GM21381 (cell line): ENCODE results near the gene MEGF8.

ENCODE experiments used
- ATAC-seq: cut with Tn5 transposase; IDR thresholded peaks from one replicate; pipeline ENCODE4 v1.9.1; 2021; ENCODE audit warnings: mild to moderate bottlenecking, moderate library complexity; ENCODE audit not compliant: unreplicated experiment

The MEGF8 gene

GRCh38 chr19:42303101-42303464, 22.4 kb upstream of the MEGF8 start:
- no peak for ATAC-seq

- no peak for ATAC-seq
Measured at GRCh38 chr19:42303876-42304275, 21.6 kb upstream of the MEGF8 start.

GRCh38 chr19:42306646-42307045, 18.8 kb upstream of the MEGF8 start:
- no peak for ATAC-seq

GRCh38 chr19:42309686-42310085, 15.7 kb upstream of the MEGF8 start:
- no peak for ATAC-seq

- ATAC-seq: no peak
Measured at GRCh38 chr19:42311657-42312056, 13.8 kb upstream of the MEGF8 start.

- no peak for ATAC-seq
Measured at GRCh38 chr19:42312370-42312769, 13.1 kb upstream of the MEGF8 start.

GRCh38 chr19:42313096-42313839, 12.2 kb upstream of the MEGF8 start, which contains the start of gene TMEM145:
Gene TMEM145, plus strand, starts transcription at chr19:42313309. Its CDS starts 68 bp downstream, at chr19:42313377.
- no peak for ATAC-seq

- ATAC-seq: no peak
Measured at GRCh38 chr19:42313840-42314755, 11.3 kb upstream of the MEGF8 start.

- ATAC-seq: no peak
Measured at GRCh38 chr19:42315024-42315423, 10.4 kb upstream of the MEGF8 start.

- no peak for ATAC-seq
Measured at GRCh38 chr19:42316223-42317211, 8.9 kb upstream of the MEGF8 start.

GRCh38 chr19:42317535-42317934, 7.9 kb upstream of the MEGF8 start:
- no peak for ATAC-seq

GRCh38 chr19:42322305-42322704, 3.1 kb upstream of the MEGF8 start:
- no peak for ATAC-seq

- ATAC-seq: no peak
Measured at GRCh38 chr19:42323473-42323851, 2.0 kb upstream of the MEGF8 start.

GRCh38 chr19:42323852-42324654, 1.4 kb upstream of the MEGF8 start:
- ATAC-seq: no peak

GRCh38 chr19:42324655-42325307, 654 bp upstream of the MEGF8 start:
- no peak for ATAC-seq

- ATAC-seq: peak; percentile 8
Measured at GRCh38 chr19:42325896-42326771, 699 bp downstream of the MEGF8 start.

GRCh38 chr19:42326969-42327368, 1.5 kb downstream of the MEGF8 start:
- no peak for ATAC-seq

- ATAC-seq: no peak
Measured at GRCh38 chr19:42327381-42327780, 1.9 kb downstream of the MEGF8 start.

GRCh38 chr19:42328106-42328505, 2.7 kb downstream of the MEGF8 start:
- no peak for ATAC-seq
